Measurements from ENCODE around the gene SYNE2.

The SYNE2 gene

GRCh38 chr14:64225151-64225757, 372.4 kb downstream of the SYNE2 start:
- DNase-seq, result no peak

- DNase-seq, result no peak
Measured at GRCh38 chr14:64227856-64228255, 375.1 kb downstream of the SYNE2 start.

- no peak for DNase-seq
Measured at GRCh38 chr14:64229489-64229888, 376.7 kb downstream of the SYNE2 start.

- no peak for DNase-seq
Measured at GRCh38 chr14:64232095-64232838, 379.5 kb downstream of the SYNE2 start.

- DNase-seq, result no peak
Measured at GRCh38 chr14:64232944-64233343, 380.1 kb downstream of the SYNE2 start.

- DNase-seq, result no peak
Measured at GRCh38 chr14:64233531-64234190, 380.9 kb downstream of the SYNE2 start.

GRCh38 chr14:64234877-64235651, 382.3 kb downstream of the SYNE2 start:
- DNase-seq, result no peak

GRCh38 chr14:64235652-64236640, 383.1 kb downstream of the SYNE2 start:
- no peak for DNase-seq

- DNase-seq, result no peak
Measured at GRCh38 chr14:64238049-64238448, 385.2 kb downstream of the SYNE2 start.

GRCh38 chr14:64238631-64239030, 385.8 kb downstream of the SYNE2 start:
- DNase-seq, result no peak

- DNase-seq, result no peak
Measured at GRCh38 chr14:64244279-64244678, 391.5 kb downstream of the SYNE2 start.

- no peak for DNase-seq
Measured at GRCh38 chr14:64245491-64245890, 392.7 kb downstream of the SYNE2 start.

GRCh38 chr14:64246688-64247087, 393.9 kb downstream of the SYNE2 start:
- DNase-seq, result no peak

GRCh38 chr14:64247195-64247594, 394.4 kb downstream of the SYNE2 start:
- no peak for DNase-seq

GRCh38 chr14:64248689-64249088, 395.9 kb downstream of the SYNE2 start:
- no peak for DNase-seq

- DNase-seq, result no peak
Measured at GRCh38 chr14:64249363-64249762, 396.6 kb downstream of the SYNE2 start.

- DNase-seq, result no peak
Measured at GRCh38 chr14:64253672-64254071, 400.9 kb downstream of the SYNE2 start.

- DNase-seq, result no peak
Measured at GRCh38 chr14:64255756-64256155, 403.0 kb downstream of the SYNE2 start.

GRCh38 chr14:64260418-64260817, 407.6 kb downstream of the SYNE2 start:
- no peak for DNase-seq

- DNase-seq, result no peak
Measured at GRCh38 chr14:64265222-64265621, 412.4 kb downstream of the SYNE2 start.

GRCh38 chr14:64266239-64266638, 413.4 kb downstream of the SYNE2 start:
- no peak for DNase-seq

GRCh38 chr14:64272019-64272418, 419.2 kb downstream of the SYNE2 start:
- no peak for DNase-seq

All from NCI-H748 treated with DMSO at 0.1 percent for 48 hours (cell line).